HepG2 (cell line): ENCODE results near the gene ZNRF3. TPM values are rescaled to one million over a fixed set of nuclear protein-coding genes. Genes with fewer than 3 reads are reported as not detected.

Experiments used
- ATAC-seq: fragments of 200-7000 bp; cut with Tn5 transposase; 3 replicates; pipeline ENCODE4 v1.9.1; 2020; ENCODE audit warnings: mild to moderate bottlenecking, moderate library complexity
- BruUV-seq: library from RNA; stranded (reverse); fragments of 400-500 nt; replicated peaks from 2 replicates; lab custom pipeline; 2021; lab: Mats Ljungman, UMichigan
- CTCF ChIA-PET: fragments of 300-600 bp; formaldehyde crosslinking; extraction: SDS; loops from one replicate; lab custom pipeline; 2021; ENCODE audit warnings: low total read pairs, inconsistent platforms, low intra/inter-chr PET ratio; lab: Yijun Ruan, JAX
- POLR2A ChIA-PET: fragments of 350-600 bp; sonication (Branson Sonifier 250); formaldehyde crosslinking; loops from one replicate; lab custom pipeline; 2020; ENCODE audit warnings: antibody characterized with exemption, inconsistent platforms; lab: Yijun Ruan, JAX
- DNase-seq: peaks from one replicate; pipeline ENCODE4 v3.0.0-alpha.2; 2015; ENCODE audit warnings: low spot score
- FAIRE-seq: peaks from 3 replicates; lab custom pipeline; 2011; peaks lifted over from hg19 to GRCh38; lab: Jason Lieb, UNC
- H2AFZ ChIP-seq: one replicate; pipeline ENCODE4 v1.6.1; 2011; ENCODE audit warnings: low read length, inconsistent platforms
- H3K27ac ChIP-seq: fragments of 300-600 bp; 3 replicates; pipeline ENCODE4 v1.8.0; 2011; ENCODE audit warnings: mixed run types, mild to moderate bottlenecking, mixed read lengths, low read length, inconsistent platforms; ENCODE audit not compliant: insufficient read depth; ENCODE audit errors: extremely low read length
- H3K27me3 ChIP-seq, 2 experiments: fragments of 200-600 bp in 1 of 2; 2 replicates in 1 of 2; 3 replicates in 1 of 2; pipeline versions ENCODE4 v1.6.0 to v1.8.0; 2011; ENCODE audit warnings: low read length in 2 of 2, mild to moderate bottlenecking in 2 of 2, moderate library complexity in 2 of 2, inconsistent platforms in 1 of 2; ENCODE audit not compliant: insufficient read depth in 2 of 2, control insufficient read depth in 1 of 2
- H3K36me3 ChIP-seq, 2 experiments: fragments of 200-600 bp in 1 of 2; replicated peaks in 1 of 2; 2 replicates in 1 of 2; 3 replicates in 1 of 2; pipeline versions ENCODE4 v1.5.1 to v1.8.0; 2011; ENCODE audit warnings: low read length in 2 of 2, inconsistent platforms in 1 of 2; ENCODE audit not compliant: insufficient read depth in 2 of 2, control insufficient read depth in 1 of 2
- H3K4me1 ChIP-seq: 2 replicates; pipeline ENCODE4 v1.5.1; 2012; ENCODE audit warnings: low read length, inconsistent platforms; ENCODE audit not compliant: insufficient read depth
- H3K4me2 ChIP-seq: 2 replicates; pipeline ENCODE4 v1.6.0; 2011; ENCODE audit warnings: low read depth, low read length, inconsistent platforms
- H3K4me3 ChIP-seq, 3 experiments: fragments of 200-600 bp in 1 of 3; sonication (generic), shearing (Covaris generic) in 1 of 3; replicated peaks in 1 of 3; 2 replicates each; pipeline ENCODE4 v1.5.1; 2011 to 2016; ENCODE audit warnings: low read length in 3 of 3, inconsistent platforms in 2 of 3, low read depth in 2 of 3, mild to moderate bottlenecking in 2 of 3, control low read depth in 1 of 3, mixed read lengths in 1 of 3; ENCODE audit not compliant: insufficient read depth in 1 of 3
- H3K79me2 ChIP-seq: one replicate; pipeline ENCODE4 v1.6.1; 2011; ENCODE audit warnings: low read length, inconsistent platforms; ENCODE audit not compliant: insufficient read depth
- H3K9ac ChIP-seq: 2 replicates; pipeline ENCODE4 v1.6.0; 2011; ENCODE audit warnings: mild to moderate bottlenecking, low read depth, low read length, inconsistent platforms; ENCODE audit not compliant: insufficient read depth
- H3K9me3 ChIP-seq: 2 replicates; pipeline ENCODE4 v1.5.1; 2012; ENCODE audit warnings: mild to moderate bottlenecking, low read length
- H4K20me1 ChIP-seq: 2 replicates; pipeline ENCODE4 v1.6.0; 2011; ENCODE audit warnings: inconsistent platforms, mild to moderate bottlenecking, low read length, moderate library complexity; ENCODE audit not compliant: insufficient read depth
- ARID2 ChIP-seq: sonication (generic); formaldehyde crosslinking; IDR thresholded peaks from 2 replicates; pipeline ENCODE4 v1.8.1; 2022; ENCODE audit warnings: mild to moderate bottlenecking, missing genetic modification reagents, borderline replicate concordance
- FIP1L1 ChIP-seq: fragments of 200-400 bp; formaldehyde crosslinking; IDR thresholded peaks from 2 replicates; pipeline ENCODE4 v1.6.1; 2018; ENCODE audit warnings: low read depth, mild to moderate bottlenecking, low read length, moderate library complexity, borderline replicate concordance; ENCODE audit not compliant: insufficient read depth
- NFKBIZ ChIP-seq: IDR thresholded peaks from 2 replicates; pipeline ENCODE4 v1.6.1; 2018; ENCODE audit warnings: missing genetic modification reagents, missing compliant biosample characterization
- RBM22 ChIP-seq: fragments of 200-400 bp; formaldehyde crosslinking; optimal IDR thresholded peaks from 2 replicates; pipeline ENCODE3; 2017; ENCODE audit warnings: mild to moderate bottlenecking, low read length, moderate library complexity
- ZC3H13 ChIP-seq: sonication (generic); formaldehyde crosslinking; IDR thresholded peaks from 2 replicates; pipeline ENCODE4 v1.8.1; 2023; ENCODE audit warnings: mild to moderate bottlenecking, missing genetic modification reagents, moderate library complexity
- WGBS: methylation state at CpG from one replicate; pipeline ENCODE4 v1.1.6; 2017; ENCODE audit warnings: low lambda C conversion rate; 5-methylcytosine and 5-hydroxymethylcytosine counted together
- in situ Hi-C: cut with HindIII; loops from 2 replicates; pipeline ENCODE4 v1.10.0; 2017; ENCODE audit warnings: low pct_unique_long_range_greater_than_20kb; ENCODE audit not compliant: extremely low pct_ligation_motif_present
- intact Hi-C: fragments of 100-400 bp; cut with micrococcal nuclease; formaldehyde crosslinking; loops from one replicate; pipeline ENCODE4 v1.10.0; 2022; ENCODE audit not compliant: unreplicated experiment
- polyA plus RNA-seq, 8 experiments: library from polyadenylated mRNA; depleted of rRNA in 3 of 8; stranded (reverse) in 7 of 8; unstranded in 1 of 8; fragments of >200 nt; fragmentation: Illumina TruSeq in 4 of 8; extraction: Trizol in 4 of 8; gene quantifications; 2 replicates each; pipeline versions ENCODE4 v1.2.1 to v1.2.3, GENCODE V29; 2011 to 2016; ENCODE audit warnings: low read depth in 4 of 8, missing spikeins in 1 of 8, mixed read lengths in 1 of 8; ENCODE audit not compliant: insufficient read depth in 1 of 8
- total RNA-seq, 5 experiments: library from RNA; depleted of rRNA; stranded (reverse); fragments of >200 nt; fragmentation: Illumina TruSeq; extraction: Trizol; gene quantifications; 2 replicates each; pipeline ENCODE4 v1.2.3, GENCODE V29; 2016; ENCODE audit warnings: low read depth in 1 of 5

The ZNRF3 gene
- total and polyA plus RNA-seq, 2 of the 13 experiments (the other 11 are each of a cell fraction or from before 2014, with no cell fraction given) = 20.3 to 36.7 TPM

- TF ChIP-seq FIP1L1 = no peak
- no peak; the same call in 1 of the 2 replicates for TF ChIP-seq NFKBIZ (CRISPR knock-in tag)
These were observed 40.7 kb downstream of the ZNRF3 start (continued) for GRCh38 chr22:28923826-28924732.

- no peak overlapping the region for H3K4me3 ChIP-seq
- CTCF ChIA-PET = no interaction called here
- peaks cover 2 to 10% of the 10 kb centered on the region in 2 experiments; a peak in 3 of 5 replicates for H3K36me3 ChIP-seq
- WGBS = 93% methylated on average over 2 of the region's 2 CpGs
- FAIRE-seq (no peak), ATAC-seq (no peak), DNase-seq (no peak)
- intact Hi-C loops = no loop called here
- no peaks in the 10 kb centered on the region for H3K9me3 ChIP-seq
- TF ChIP-seq RBM22 (peak; percentile 87), ARID2 (CRISPR knock-in tag) (0 out of 2 replicates have a peak, but pooled peaks have one; percentile 37), ZC3H13 (CRISPR knock-in tag) (no peak)
- peaks cover 99% of the 10 kb centered on the region for H3K4me1 ChIP-seq
- peak overlapping the region; percentile 96 for H3K27ac ChIP-seq
- H3K4me2 ChIP-seq = no peak overlapping the region
- no TSS peak for BruUV-seq
- no peak overlapping the region for H3K9ac ChIP-seq
- no peaks in the 10 kb centered on the region; the same call in 1 of the 2 replicates for H4K20me1 ChIP-seq
- in situ Hi-C loops = no loop called here
- no peak overlapping the region for H2AFZ ChIP-seq
- H3K27me3 ChIP-seq = no peaks in the 10 kb centered on the region
- H3K79me2 ChIP-seq = peaks cover 97% of the 10 kb centered on the region
- POLR2A ChIA-PET = interaction anchor here (0.7 kb wide), 1 partner anchor 26 kb away, joined by 3 read pairs; no protein-coding TSS in a partner anchor
These were observed 42.5 kb downstream of the ZNRF3 start for GRCh38 chr22:28925916-28926315.
